C4-2B (cell line): ENCODE measurements around the gene MIS18A.
"Not testable (repeated sequence)": the region's sequence is repeated elsewhere in the genome, so short reads cannot be mapped to it uniquely, and the experiment has no call there.

Experiments used
- H3K27ac ChIP-seq: fragments of 450-650 bp; 2 replicates; pipeline ENCODE4 v1.5.1; 2017
- CTCF ChIP-seq: fragments of 450-650 bp; conservative IDR thresholded peaks from 2 replicates; pipeline ENCODE4 v1.5.1; 2017; ENCODE audit warnings: mild to moderate bottlenecking
- ZFX ChIP-seq: fragments of 450-650 bp; IDR thresholded peaks from 2 replicates; pipeline ENCODE4 v1.6.1; 2017

Gene MIS18A

GRCh38 chr21:32270748-32271147 is 8.1 kb downstream of the MIS18A start:
- no peak for TF ChIP-seq CTCF
- no peak for TF ChIP-seq ZFX
- H3K27ac ChIP-seq, result no peak overlapping the region

- H3K27ac ChIP-seq, result not testable (repeated sequence)
Measured at GRCh38 chr21:32265321-32265720, 13.5 kb downstream of the MIS18A start.

GRCh38 chr21:32261929-32262328 is 16.9 kb downstream of the MIS18A start:
- no peak overlapping the region for H3K27ac ChIP-seq
- no peak for TF ChIP-seq ZFX
- no peak for TF ChIP-seq CTCF

- H3K27ac ChIP-seq, result no peak overlapping the region
- TF ChIP-seq CTCF (no peak), ZFX (no peak)
Measured at GRCh38 chr21:32260130-32260529, 18.7 kb downstream of the MIS18A start.

DNA sequence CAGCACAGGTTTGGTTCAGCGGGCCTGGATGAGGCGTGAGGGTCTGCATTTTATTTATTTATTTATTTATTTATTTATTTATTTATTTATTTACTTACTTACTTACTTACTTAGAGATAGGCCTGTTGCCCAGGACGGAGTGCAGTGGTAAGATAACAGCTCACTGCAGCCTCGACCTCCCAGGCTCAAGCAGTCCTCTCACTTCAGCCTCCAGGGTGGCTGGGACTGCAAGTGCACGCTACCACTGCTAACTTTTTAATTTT is 20.1 kb downstream of the MIS18A start:
- H3K27ac ChIP-seq, result not testable (repeated sequence)

DNA sequence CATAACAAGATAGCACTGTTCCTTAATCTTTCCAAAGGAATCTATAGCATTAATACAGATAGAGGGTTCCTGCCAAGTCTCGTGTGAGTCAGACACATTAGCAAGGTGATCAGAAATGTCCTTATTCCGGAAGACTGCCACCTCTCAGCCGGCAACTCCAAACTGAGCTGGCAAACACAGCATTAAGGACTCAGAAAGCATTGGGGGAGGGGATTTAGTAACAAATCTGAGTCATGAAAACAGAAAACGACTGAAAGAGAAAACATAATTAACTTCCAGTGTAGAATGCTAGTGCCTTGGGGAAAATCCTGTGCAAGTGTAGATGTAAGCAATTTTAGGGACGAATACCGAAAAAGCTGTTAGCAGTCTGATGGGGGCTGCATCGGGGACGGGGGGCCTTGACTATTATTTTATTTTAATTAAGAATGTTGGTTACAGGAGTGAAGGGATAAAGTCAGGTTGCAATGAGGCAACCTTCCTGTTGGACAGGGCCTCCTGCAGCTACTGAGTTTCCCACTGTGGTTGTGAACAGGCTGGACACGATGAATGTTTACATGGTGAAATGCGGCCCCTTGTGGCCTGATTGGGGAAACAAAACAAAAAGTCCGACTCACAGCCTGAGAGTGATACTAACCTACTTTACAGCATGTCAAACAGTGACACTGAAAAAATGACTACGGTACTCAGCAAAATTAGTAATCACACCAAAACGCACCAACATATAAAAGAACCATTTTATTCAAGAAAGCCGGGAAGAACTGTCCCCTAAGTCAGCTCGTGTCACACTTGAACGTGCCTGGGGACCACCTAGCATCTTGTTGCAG is 20.7 kb downstream of the MIS18A start:
- no peak overlapping the region for H3K27ac ChIP-seq
- TF ChIP-seq ZFX (no peak), CTCF (peak; percentile 77)

- TF ChIP-seq CTCF, result no peak
- TF ChIP-seq ZFX, result no peak
- no peak overlapping the region for H3K27ac ChIP-seq
Measured at GRCh38 chr21:32256873-32257620, 21.8 kb downstream of the MIS18A start.

- TF ChIP-seq ZFX, result no peak
- TF ChIP-seq CTCF, result no peak
- H3K27ac ChIP-seq, result no peak overlapping the region
Measured at GRCh38 chr21:32256251-32256650, 22.6 kb downstream of the MIS18A start.
